ENCODE results near the gene TRMT1. TPM values are rescaled to one million over a fixed set of nuclear protein-coding genes. Genes with fewer than 3 reads are reported as not detected.

The TRMT1 gene
- total RNA-seq, 1 experiment from 2014 or later, result 63.2 TPM

DNA sequence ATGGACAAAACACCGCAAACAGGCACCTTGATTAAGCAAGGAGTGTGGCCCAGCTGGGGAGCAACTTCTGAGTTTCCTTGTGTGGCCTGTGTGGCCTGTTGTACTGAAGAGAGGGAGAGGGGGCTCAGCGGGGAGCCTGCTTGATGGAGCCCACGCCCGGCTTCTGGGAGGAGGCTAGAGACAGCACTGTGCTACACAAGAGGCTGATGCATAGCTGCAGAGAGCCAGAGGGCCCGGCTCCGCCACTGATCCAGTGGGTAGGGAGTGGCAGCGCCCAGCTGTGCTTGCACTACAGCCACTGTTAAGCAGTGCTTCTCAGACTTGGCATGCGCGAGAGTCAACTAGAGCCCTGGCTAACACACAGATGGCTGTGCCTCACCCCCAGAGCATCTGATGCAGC is 32.9 kb downstream of the TRMT1 start:
- BruUV-seq (replicated peaks), result no TSS peak
- peaks cover 9% of the 10 kb centered on the region for H3K4me1 Mint-ChIP-seq (ENCODE audit: insufficient read depth, unreplicated experiment)
- no peak for DNase-seq (ENCODE audit: unreplicated experiment)
- no peak overlapping the region for H3K27ac Mint-ChIP-seq (ENCODE audit: low read depth, unreplicated experiment)
- ChIA-PET CTCF (interaction anchor here (0.6 to 1.2 kb wide), 4 partner anchors 10 to 118 kb away, joined by 3 to 6 read pairs (median 4); no protein-coding TSS in a partner anchor), POLR2A (interaction anchor here (0.5 kb wide), 1 partner anchor 81 kb away, joined by 3 read pairs; no protein-coding TSS in a partner anchor)
- intact Hi-C loops (cut with micrococcal nuclease), result no loop called here
- TF ChIP-seq, protein P1, sequence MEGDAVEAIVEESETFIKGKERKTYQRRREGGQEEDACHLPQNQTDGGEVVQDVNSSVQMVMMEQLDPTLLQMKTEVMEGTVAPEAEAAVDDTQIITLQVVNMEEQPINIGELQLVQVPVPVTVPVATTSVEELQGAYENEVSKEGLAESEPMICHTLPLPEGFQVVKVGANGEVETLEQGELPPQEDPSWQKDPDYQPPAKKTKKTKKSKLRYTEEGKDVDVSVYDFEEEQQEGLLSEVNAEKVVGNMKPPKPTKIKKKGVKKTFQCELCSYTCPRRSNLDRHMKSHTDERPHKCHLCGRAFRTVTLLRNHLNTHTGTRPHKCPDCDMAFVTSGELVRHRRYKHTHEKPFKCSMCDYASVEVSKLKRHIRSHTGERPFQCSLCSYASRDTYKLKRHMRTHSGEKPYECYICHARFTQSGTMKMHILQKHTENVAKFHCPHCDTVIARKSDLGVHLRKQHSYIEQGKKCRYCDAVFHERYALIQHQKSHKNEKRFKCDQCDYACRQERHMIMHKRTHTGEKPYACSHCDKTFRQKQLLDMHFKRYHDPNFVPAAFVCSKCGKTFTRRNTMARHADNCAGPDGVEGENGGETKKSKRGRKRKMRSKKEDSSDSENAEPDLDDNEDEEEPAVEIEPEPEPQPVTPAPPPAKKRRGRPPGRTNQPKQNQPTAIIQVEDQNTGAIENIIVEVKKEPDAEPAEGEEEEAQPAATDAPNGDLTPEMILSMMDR (IDR thresholded peaks at IDR 0.05; ENCODE audit: unreplicated experiment), result no peak
- H3K4me3 Mint-ChIP-seq (ENCODE audit: unreplicated experiment), result no peak overlapping the region
- H3K36me3 Mint-ChIP-seq (ENCODE audit: insufficient read depth, unreplicated experiment), result peaks cover 6% of the 10 kb centered on the region
- H3K27me3 Mint-ChIP-seq (ENCODE audit: insufficient read depth, unreplicated experiment), result no peaks in the 10 kb centered on the region
- H3K9me3 Mint-ChIP-seq (ENCODE audit: unreplicated experiment), result no peaks in the 10 kb centered on the region

DNA sequence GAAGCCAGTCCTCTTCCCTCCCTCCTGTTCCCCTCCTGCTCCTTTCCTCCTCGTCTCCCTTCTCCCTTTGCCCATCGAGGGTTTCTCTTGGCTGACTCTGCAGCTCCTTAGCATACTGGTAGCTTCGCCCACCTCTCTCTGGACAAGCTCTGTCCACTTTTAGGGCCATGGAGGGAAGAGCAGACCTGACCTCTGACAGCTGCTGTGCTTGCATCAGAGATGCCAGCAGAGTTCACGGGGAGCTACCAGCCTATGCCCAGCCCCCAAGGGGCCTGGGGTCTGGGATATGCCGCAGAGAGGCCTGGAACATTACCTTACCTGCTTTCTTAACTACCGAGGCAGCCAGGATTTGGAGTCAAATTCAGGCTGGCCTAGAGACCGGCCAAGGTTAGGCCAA is 33.5 kb downstream of the TRMT1 start:
- H3K27me3 Mint-ChIP-seq (ENCODE audit: insufficient read depth, unreplicated experiment), result no peaks in the 10 kb centered on the region
- H3K36me3 Mint-ChIP-seq (ENCODE audit: insufficient read depth, unreplicated experiment), result peaks cover 6% of the 10 kb centered on the region
- H3K4me3 Mint-ChIP-seq (ENCODE audit: unreplicated experiment), result no peak overlapping the region
- ChIA-PET POLR2A (interaction anchor here (0.5 kb wide), 2 partner anchors 81 to 210 kb away, joined by 3 to 4 read pairs; no protein-coding TSS in a partner anchor), CTCF (interaction anchor here (0.6 to 1.2 kb wide), 4 partner anchors 22 to 118 kb away, joined by 3 to 6 read pairs (median 4); no protein-coding TSS in a partner anchor)
- H3K27ac Mint-ChIP-seq (ENCODE audit: low read depth, unreplicated experiment), result no peak overlapping the region
- H3K9me3 Mint-ChIP-seq (ENCODE audit: unreplicated experiment), result no peaks in the 10 kb centered on the region
- DNase-seq (ENCODE audit: unreplicated experiment), result no peak
- intact Hi-C loops (cut with micrococcal nuclease), result no loop called here
- H3K4me1 Mint-ChIP-seq (ENCODE audit: insufficient read depth, unreplicated experiment), result peaks cover 9% of the 10 kb centered on the region
- TF ChIP-seq, protein P1 (IDR thresholded peaks at IDR 0.05; ENCODE audit: unreplicated experiment), result no peak
- BruUV-seq (replicated peaks), result no TSS peak

DNA sequence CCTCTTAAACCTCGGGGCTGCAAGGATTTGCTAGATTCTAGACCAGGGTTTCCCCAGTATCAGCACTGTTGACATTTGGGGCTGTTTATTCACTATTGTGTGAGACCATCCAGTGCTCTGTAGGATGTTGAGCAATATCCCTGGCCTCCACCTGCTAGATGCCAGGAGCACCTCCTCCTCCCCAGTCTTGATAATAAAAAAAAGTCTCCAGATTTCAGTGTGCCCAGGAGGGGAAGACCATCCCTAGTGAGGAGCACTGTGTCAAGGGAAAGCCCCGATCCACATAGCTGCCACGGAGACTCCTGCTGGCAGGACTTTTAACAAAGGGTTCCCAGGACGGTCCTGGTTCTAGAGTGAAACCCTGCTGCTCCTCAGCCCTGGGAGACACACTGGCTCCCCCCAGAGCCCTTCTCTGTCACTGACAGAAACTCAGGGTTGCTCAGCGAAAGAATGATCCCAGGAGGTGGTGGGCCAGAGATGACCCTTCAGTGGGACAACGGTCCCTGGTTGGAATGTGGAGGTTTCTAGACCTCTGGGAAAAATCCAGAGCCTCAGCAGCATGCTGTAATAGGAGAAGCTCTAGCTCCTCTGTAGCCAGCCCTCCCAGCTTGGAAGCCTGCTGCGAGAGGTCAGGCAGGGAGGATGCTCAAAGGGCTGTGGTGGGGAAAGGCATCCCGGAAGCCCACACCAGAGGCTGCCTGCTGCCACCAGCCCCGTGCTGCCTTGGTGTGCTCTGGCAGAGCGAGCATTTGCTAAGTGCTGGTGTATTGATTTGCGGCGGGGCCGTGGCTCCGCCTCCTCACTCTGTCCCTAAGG is 34.1 kb downstream of the TRMT1 start:
- intact Hi-C loops (cut with micrococcal nuclease), result no loop called here

DNA sequence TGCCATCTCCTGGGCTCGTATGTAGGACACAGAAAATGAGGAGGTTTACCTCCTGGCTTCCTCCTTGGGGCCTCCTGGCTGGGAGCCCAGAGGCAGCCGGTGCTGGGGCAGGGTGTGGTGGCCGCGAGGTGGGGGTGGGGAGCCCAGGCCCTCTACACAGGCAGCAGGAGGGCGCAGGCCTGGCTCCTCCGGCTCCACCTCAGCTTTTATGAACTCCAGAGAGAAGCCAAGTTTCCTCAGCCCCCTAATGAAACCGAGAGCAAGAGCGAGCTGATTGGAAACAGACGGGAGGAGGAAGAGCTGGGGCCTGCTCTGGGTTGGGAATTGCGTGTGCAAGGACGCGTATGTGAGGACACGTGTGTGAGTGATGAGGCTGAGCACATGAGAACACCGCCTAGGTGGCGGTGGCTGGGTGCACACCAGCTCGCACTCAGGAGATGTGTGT is 37.0 kb downstream of the TRMT1 start:
- intact Hi-C loops (cut with micrococcal nuclease), result no loop called here
- ChIA-PET POLR2A (no interaction called here), CTCF (interaction anchor here (0.7 to 3.9 kb wide), 8 partner anchors 14 to 114 kb away, joined by 3 to 21 read pairs (median 4); no protein-coding TSS in a partner anchor)
- no peak overlapping the region for H3K27ac Mint-ChIP-seq (ENCODE audit: low read depth, unreplicated experiment)
- H3K27me3 Mint-ChIP-seq (ENCODE audit: insufficient read depth, unreplicated experiment), result no peaks in the 10 kb centered on the region
- TF ChIP-seq, protein P1 (IDR thresholded peaks at IDR 0.05; ENCODE audit: unreplicated experiment), result no peak
- H3K4me1 Mint-ChIP-seq (ENCODE audit: insufficient read depth, unreplicated experiment), result peaks cover 9% of the 10 kb centered on the region
- H3K36me3 Mint-ChIP-seq (ENCODE audit: insufficient read depth, unreplicated experiment), result peaks cover 13% of the 10 kb centered on the region
- no peaks in the 10 kb centered on the region for H3K9me3 Mint-ChIP-seq (ENCODE audit: unreplicated experiment)
- no peak overlapping the region for H3K4me3 Mint-ChIP-seq (ENCODE audit: unreplicated experiment)
- no peak for DNase-seq (ENCODE audit: unreplicated experiment)
- BruUV-seq (replicated peaks), result no TSS peak

More for the DNA sequence above, 34.1 kb downstream of the TRMT1 start:
- H3K4me3 Mint-ChIP-seq (ENCODE audit: unreplicated experiment), result no peak overlapping the region
- TF ChIP-seq, protein P1 (IDR thresholded peaks at IDR 0.05; ENCODE audit: unreplicated experiment), result no peak
- CTCF ChIA-PET, result interaction anchor here (1.0 to 1.2 kb wide), 2 partner anchors 21 to 105 kb away, joined by 3 to 4 read pairs; no protein-coding TSS in a partner anchor
- no TSS peak for BruUV-seq (replicated peaks)
- H3K9me3 Mint-ChIP-seq (ENCODE audit: unreplicated experiment), result no peaks in the 10 kb centered on the region
- POLR2A ChIA-PET, result interaction anchor here (0.5 kb wide), 1 partner anchor 209 kb away, joined by 4 read pairs; no protein-coding TSS in a partner anchor
- DNase-seq (ENCODE audit: unreplicated experiment), result no peak
- peaks cover 9% of the 10 kb centered on the region for H3K4me1 Mint-ChIP-seq (ENCODE audit: insufficient read depth, unreplicated experiment)
- no peak overlapping the region for H3K27ac Mint-ChIP-seq (ENCODE audit: low read depth, unreplicated experiment)
- peaks cover 6% of the 10 kb centered on the region for H3K36me3 Mint-ChIP-seq (ENCODE audit: insufficient read depth, unreplicated experiment)
- H3K27me3 Mint-ChIP-seq (ENCODE audit: insufficient read depth, unreplicated experiment), result no peaks in the 10 kb centered on the region

Measured in MCF 10A (cell line).